Germinal center (tissue), 1 donor: ENCODE results near the gene ANKRD36C.
"Not testable (repeated sequence)": the region's sequence is repeated elsewhere in the genome, so short reads cannot be mapped to it uniquely, and the experiment has no call there.

Experiments
- DNase-seq: peaks from one replicate; pipeline ENCODE4 v3.0.0; 2012; ENCODE audit warnings: mixed read lengths, low spot score

ANKRD36C gene

DNA sequence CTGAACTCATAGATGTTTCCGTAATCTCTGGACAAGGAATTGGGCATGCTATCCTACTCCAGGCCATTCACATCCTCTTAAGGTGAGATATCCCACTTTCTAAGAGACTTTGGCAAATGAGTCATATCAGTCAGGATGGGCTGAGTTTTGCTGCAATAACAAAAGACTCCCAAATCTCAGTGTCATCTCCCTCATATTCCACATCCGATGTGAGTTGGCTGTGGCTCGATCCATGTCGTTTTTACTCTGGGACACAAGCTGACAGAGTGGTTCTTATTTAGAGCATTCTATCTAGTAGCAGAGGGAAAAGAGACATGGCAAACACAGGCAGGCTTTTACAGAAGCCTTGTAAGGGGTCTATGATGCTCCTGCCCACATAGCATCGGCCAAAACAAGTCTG, 14.6 kb upstream of the ANKRD36C start:
- not testable (repeated sequence) for DNase-seq

DNA sequence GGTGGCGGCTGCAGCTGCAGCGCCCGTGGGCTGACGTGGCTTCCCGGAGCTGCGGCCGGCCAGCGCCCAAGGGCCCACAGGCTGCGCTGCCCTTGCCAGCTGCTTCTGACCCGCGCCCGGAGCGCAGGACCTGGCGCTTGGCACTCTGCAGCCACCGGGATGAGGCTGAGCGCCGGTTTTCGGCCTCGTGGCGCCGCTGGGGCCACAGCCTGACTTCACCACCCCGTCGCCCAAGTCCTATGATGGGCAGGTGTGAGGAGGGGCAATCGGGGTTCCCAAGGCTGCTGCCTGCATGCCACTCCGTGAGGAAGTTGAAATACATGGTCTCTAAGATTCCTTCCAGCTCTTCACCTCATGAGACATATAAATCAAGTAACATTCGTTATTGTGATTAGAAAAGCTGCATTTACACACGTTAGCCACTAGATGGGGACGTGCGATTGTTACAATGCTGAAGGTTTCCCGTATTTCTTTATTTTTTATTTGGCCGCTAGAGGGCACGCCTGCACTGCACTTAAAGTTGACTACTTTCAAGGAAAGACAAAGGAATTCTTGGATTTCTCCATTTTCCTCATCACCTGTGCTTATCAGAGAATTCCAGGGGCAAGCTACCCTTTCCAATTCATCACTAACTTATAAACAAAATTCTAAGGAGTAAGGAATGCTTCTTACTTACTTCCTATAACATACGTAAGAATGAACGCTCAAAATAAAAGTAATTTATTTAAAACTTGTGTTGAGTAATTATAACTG, 1.1 kb upstream of the ANKRD36C start:
- peak; percentile 25 for DNase-seq

- DNase-seq = not testable (repeated sequence)
Measured at GRCh38 chr2:95992102-95992501, 478 bp upstream of the ANKRD36C start.

- not testable (repeated sequence) for DNase-seq
Measured at GRCh38 chr2:95990884-95991283, 740 bp downstream of the ANKRD36C start.

- DNase-seq = not testable (repeated sequence)
Measured at GRCh38 chr2:95951662-95952061, 40.0 kb downstream of the ANKRD36C start.

DNA sequence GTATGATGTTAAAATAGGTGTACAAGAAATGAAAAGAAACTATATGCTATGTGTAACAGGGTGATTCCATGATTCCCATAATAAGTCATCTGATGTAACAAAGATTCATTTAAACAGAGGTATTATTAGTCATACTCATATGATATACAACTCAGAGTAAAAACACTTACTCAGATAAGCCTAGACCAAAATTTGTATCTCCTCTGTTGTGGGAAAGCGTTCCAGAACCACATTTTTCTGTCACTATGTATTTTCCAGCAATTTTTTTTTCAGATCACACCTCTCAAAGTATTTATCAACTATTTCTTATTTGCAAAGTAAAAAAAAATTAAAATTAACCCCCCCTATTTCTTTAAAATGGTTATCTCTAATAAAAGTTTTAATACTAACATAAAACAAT, 43.6 kb downstream of the ANKRD36C start:
- not testable (repeated sequence) for DNase-seq

DNA sequence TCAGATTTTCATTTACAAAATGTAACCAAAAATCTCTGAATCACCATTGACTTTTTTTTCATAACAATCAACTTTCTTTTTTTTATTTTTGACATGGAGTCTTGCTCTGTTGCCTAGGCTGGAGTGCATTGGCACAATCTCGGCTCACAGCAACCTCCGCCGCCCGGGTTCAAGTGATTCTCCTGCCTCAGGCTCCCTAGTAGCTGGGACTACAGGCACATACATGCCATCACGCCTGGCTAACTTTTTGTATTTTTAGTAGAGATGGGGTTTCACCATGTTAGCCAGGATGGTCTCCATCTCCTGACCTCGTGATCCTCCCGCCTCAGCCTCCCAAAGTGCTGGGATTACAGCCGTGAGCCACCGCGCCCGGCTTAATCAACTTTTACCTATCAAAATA, 51.7 kb downstream of the ANKRD36C start:
- DNase-seq = not testable (repeated sequence)

GRCh38 chr2:95930740-95931139, 60.9 kb downstream of the ANKRD36C start:
- DNase-seq = not testable (repeated sequence)

- not testable (repeated sequence) for DNase-seq
Measured at GRCh38 chr2:95917007-95917406, 74.6 kb downstream of the ANKRD36C start.

- not testable (repeated sequence) for DNase-seq
Measured at GRCh38 chr2:95915131-95915530, 76.5 kb downstream of the ANKRD36C start.

GRCh38 chr2:95911431-95911830, 80.2 kb downstream of the ANKRD36C start:
- not testable (repeated sequence) for DNase-seq

DNA sequence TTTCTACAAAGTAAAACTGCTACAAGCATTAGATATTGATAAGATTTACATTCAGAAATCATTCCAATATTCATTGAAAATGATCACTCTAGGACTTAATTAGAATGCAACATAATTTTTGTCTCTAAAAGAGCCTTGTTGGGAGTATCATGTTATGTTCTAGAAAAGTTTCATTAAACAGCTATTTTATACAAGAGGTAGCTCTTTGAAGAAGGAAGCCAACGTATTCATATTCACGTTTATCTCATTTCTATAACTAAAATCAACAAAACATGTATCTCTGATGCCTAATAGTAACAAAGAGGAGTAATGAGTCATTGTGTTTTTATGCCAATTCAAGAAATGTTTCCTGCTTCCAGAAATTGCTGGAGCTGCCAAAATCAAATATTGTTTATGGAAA, 97.2 kb downstream of the ANKRD36C start:
- not testable (repeated sequence) for DNase-seq

DNA sequence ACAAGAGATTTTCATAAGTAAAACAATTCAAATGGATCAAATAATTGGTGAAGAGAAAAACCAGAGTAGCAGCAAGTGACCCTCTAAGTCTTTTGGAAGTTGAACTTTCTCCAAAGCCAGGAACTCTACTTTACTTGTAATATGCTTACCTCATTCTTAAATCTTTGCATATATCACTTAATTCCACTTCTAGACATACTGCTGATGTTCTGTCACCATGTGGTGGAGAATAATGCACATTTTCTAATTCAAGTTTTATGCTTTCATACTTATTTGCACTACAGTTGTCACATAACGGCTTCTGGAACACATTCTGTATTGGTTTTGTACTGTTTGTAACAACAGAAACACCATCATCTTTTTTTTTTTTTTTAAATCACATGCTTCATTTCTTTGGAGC, 123.7 kb downstream of the ANKRD36C start:
- not testable (repeated sequence) for DNase-seq

GRCh38 chr2:95867047-95867677, 124.5 kb downstream of the ANKRD36C start:
- not testable (repeated sequence) for DNase-seq

GRCh38 chr2:95862121-95862520, 129.5 kb downstream of the ANKRD36C start:
- DNase-seq = not testable (repeated sequence)

GRCh38 chr2:95836151-95836550, 155.5 kb downstream of the ANKRD36C start:
- DNase-seq = no peak

DNA sequence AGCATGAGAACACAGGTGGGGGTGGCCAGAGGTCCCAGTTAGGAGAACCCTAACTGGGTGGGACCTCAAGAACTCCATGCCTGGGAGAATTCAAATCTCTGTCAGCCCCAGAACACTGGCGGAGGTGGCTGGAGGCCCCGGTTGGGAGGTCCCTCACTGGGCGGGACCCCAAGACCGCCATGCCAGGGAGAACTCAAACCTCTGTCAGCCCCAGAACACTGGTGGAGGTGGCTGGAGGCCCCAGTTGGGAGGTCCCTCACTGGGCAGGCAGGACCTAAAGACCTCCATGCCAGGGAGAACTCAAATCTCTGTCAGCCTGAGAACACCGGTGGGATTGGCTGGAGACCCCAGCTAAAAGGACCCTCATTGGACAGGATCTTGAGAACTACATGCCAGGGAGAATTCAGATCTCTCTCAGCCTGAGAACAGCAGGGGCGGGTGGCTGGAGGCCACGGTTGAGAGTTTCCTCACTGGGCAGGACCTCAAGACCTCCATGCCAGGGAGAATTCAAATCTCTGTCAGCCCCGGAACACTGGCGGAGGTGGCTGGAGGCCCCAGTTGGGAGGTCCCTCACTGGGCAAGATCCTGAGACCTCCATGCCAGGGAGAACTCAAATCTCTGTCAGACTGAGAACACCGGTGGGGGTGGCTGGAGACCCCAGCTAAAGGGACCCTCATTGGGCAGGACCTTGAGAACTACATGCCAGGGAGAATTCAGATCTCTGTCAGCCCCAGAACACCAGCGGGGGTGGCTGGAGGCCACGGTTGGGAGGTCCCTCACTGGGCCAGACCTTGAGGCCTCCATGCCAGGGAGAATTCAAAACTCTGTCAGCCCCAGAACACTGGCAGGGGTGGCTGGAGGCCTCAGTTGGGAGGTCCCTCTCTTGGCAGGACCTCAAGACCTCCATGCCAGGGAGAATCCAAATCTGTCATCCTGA, 157.3 kb downstream of the ANKRD36C start:
- not testable (repeated sequence) for DNase-seq

- not testable (repeated sequence) for DNase-seq
Measured at GRCh38 chr2:95824218-95824617, 167.4 kb downstream of the ANKRD36C start.

DNA sequence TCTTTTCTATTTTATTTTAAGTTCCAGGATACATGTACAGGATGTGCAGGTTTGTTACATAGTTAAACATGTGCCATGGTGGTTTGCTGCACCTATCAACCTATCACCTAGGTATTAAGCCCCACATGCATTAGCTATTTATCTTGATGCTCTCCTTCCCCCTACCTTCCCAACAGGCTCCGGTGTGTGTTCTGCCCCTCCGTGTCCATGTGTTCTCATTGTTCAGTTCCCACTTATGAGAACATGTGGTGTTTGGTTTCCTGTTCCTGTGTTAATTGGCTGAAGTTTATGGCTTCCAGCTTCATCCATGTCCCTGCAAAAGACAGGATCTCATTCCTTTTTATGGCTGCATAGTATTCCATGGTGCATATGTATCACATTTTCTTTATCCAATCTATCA, 174.1 kb downstream of the ANKRD36C start:
- not testable (repeated sequence) for DNase-seq

GRCh38 chr2:95813311-95813710, 178.3 kb downstream of the ANKRD36C start:
- not testable (repeated sequence) for DNase-seq

- no peak for DNase-seq
Measured at GRCh38 chr2:95799892-95800291, 191.7 kb downstream of the ANKRD36C start.
